ENCODE results near the gene DEGS2. TPM values are rescaled to one million over a fixed set of nuclear protein-coding genes. Genes with fewer than 3 reads are reported as not detected.

The DEGS2 gene
- total RNA-seq, 4 donors from 2014 or later = 0.16 to 0.94 (median 0.68) TPM

DNA sequence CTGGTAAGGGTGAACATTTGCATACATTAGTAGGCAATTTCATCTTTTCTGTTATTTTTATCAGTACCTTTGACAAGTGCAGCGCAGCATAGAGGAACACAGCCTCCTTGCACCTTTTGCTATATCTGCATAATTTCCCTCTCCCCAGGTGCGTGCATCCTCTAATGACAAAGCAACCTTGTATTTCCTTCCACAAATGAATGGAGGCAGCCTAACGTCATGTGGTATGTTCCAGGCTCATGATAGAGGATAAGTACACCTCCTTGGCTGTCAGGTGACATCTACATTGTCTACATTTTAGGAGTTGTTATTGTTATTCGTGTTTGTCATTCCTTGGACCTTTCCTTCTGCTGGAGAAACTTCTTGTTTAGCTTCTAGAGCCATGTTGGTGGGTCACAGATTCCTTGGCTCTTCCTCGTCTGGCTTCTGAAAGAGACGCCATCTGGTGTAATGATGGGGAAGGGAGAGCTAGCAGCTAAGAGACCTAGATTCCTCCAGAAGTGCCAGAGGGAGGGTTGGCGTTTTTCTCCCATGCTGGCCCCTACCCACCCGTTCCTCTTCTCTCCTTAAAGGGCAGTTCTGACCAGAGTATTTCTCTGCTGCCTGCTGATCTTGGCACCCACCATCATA is 57.2 kb downstream of the DEGS2 start:
- Histone ChIP-seq H3K36me3 (peaks cover 0 to 12% of the 10 kb centered on the region in 2 donors), H3K27ac (peak overlapping the region in 1 of 4 donors; percentile 54), H3K4me1 (peaks cover 0 to 60% (median 27%) of the 10 kb centered on the region in 3 donors), H3K9me3 (no peaks in the 10 kb centered on the region), H3K27me3 (no peaks in the 10 kb centered on the region), H3K4me3 (no peak overlapping the region)
- ATAC-seq = no peak
- 60 to 86% methylated on average over 1 to 5 of the region's 8 CpGs for WGBS, 2 donors (ENCODE audit: low coverage in 1 of 2)
- TF ChIP-seq, protein P1, sequence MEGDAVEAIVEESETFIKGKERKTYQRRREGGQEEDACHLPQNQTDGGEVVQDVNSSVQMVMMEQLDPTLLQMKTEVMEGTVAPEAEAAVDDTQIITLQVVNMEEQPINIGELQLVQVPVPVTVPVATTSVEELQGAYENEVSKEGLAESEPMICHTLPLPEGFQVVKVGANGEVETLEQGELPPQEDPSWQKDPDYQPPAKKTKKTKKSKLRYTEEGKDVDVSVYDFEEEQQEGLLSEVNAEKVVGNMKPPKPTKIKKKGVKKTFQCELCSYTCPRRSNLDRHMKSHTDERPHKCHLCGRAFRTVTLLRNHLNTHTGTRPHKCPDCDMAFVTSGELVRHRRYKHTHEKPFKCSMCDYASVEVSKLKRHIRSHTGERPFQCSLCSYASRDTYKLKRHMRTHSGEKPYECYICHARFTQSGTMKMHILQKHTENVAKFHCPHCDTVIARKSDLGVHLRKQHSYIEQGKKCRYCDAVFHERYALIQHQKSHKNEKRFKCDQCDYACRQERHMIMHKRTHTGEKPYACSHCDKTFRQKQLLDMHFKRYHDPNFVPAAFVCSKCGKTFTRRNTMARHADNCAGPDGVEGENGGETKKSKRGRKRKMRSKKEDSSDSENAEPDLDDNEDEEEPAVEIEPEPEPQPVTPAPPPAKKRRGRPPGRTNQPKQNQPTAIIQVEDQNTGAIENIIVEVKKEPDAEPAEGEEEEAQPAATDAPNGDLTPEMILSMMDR (IDR thresholded peaks at IDR 0.05) = no peak
- no peak for TF ChIP-seq POLR2AphosphoS5 (IDR thresholded peaks at IDR 0.05)
- no peak for TF ChIP-seq POLR2A (IDR thresholded peaks at IDR 0.05)
- TF ChIP-seq EP300 (IDR thresholded peaks at IDR 0.05) = no peak

DNA sequence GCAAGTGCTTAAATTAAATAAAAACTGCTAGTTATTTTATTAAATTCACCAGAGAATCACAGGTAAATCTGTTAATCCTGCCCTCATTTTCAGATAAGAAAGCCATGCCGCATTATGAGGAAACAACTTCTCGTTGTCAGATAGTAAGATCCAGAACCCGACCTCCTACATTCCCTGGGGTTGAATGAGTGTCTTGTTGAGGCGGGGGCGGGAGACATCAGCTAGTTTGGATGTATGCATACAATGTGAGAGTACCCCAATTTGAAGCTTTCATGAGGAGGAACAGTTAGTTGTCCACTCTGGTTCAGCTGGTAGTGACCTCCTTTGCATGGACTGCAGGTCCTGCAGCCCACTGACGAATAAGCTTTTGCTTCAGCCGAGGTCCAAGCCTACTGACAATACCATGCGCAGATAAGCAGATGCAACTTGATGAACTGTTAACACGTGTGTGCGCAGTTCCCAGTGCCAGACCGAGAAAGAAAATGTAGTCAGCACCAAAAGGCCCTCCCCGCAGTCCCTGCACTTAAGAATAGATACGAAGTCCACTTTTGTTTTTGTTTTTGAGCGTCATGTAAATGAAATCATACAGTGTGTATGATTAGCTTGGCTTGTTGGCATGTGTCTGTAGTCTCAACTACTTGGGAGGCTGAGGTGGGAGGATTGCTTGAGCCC is 59.3 kb downstream of the DEGS2 start:
- no peaks in the 10 kb centered on the region for H3K27me3 ChIP-seq
- WGBS, 2 donors (ENCODE audit: low coverage in 1 of 2) = 92 to 97% methylated on average over 7 to 10 of the region's 14 CpGs
- H3K9me3 ChIP-seq = no peaks in the 10 kb centered on the region
- no peak overlapping the region for H3K27ac ChIP-seq
- H3K4me3 ChIP-seq = no peak overlapping the region
- TF ChIP-seq POLR2AphosphoS5 (IDR thresholded peaks at IDR 0.05) = no peak
- H3K4me1 ChIP-seq = peaks cover 0 to 40% (median 20%) of the 10 kb centered on the region in 3 donors
- peaks cover 0 to 12% of the 10 kb centered on the region in 2 donors for H3K36me3 ChIP-seq
- no peak for ATAC-seq

GRCh38 chr14:100098171-100098570 is 61.3 kb downstream of the DEGS2 start:
- H3K4me3 ChIP-seq = no peak overlapping the region
- no peaks in the 10 kb centered on the region for H3K27me3 ChIP-seq
- WGBS, 2 donors (ENCODE audit: low coverage in 1 of 2) = 79 to 93% methylated on average over 5 to 8 of the region's 8 CpGs
- TF ChIP-seq POLR2AphosphoS5 (IDR thresholded peaks at IDR 0.05) (no peak), POLR2A (IDR thresholded peaks at IDR 0.05) (no peak), EP300 (IDR thresholded peaks at IDR 0.05) (no peak)
- TF ChIP-seq, protein P1 (IDR thresholded peaks at IDR 0.05) = no peak
- peaks cover 0 to 12% of the 10 kb centered on the region in 2 donors for H3K36me3 ChIP-seq
- no peaks in the 10 kb centered on the region for H3K9me3 ChIP-seq
- no peak overlapping the region for H3K27ac ChIP-seq
- H3K4me1 ChIP-seq = peaks cover 0 to 20% (median 3%) of the 10 kb centered on the region in 3 donors
- ATAC-seq = no peak

DNA sequence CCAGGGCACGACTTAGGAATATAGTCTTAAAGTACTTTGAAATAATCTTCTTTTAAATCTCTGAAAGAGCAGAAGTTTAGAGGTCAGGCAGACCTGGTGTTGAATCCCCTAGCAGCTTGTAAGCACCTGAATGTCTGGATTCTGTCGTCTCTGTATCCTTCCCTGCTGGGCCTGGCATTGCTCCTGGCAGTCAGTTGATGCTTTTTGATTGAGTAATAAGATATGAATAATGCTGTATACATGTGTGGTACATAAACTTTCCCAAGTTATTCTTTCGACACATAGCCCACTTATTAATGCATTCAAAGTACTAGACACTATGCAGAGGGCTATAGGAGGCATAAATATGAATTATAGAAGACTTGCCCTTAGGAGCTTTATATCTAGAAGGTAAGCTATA is 62.8 kb downstream of the DEGS2 start:
- Histone ChIP-seq H3K27ac (no peak overlapping the region), H3K9me3 (no peaks in the 10 kb centered on the region), H3K4me1 (peaks cover 0 to 12% (median 0%) of the 10 kb centered on the region in 3 donors), H3K27me3 (no peaks in the 10 kb centered on the region), H3K36me3 (peaks cover 0 to 12% of the 10 kb centered on the region in 2 donors), H3K4me3 (no peak overlapping the region)
- 62 to 90% methylated on average over 3 of the region's 3 CpGs for WGBS, 2 donors (ENCODE audit: low coverage in 1 of 2)
- TF ChIP-seq, protein P1 (IDR thresholded peaks at IDR 0.05) = no peak
- TF ChIP-seq EP300 (IDR thresholded peaks at IDR 0.05) (no peak), POLR2AphosphoS5 (IDR thresholded peaks at IDR 0.05) (no peak), POLR2A (IDR thresholded peaks at IDR 0.05) (no peak)
- no peak for ATAC-seq

Small RNAs within 50 kb of the gene (small RNA-seq; reads per million reads assigned to genes)
- gene MIR151B (2.6 to 8.2 (median 6.0) reads per million in 4 donors), gene MIR342 (129 to 225 (median 203) reads per million in 4 donors)

Other genes starting within 250 kb of the DEGS2 start
- gene EVL, start 94.2 kb downstream of the DEGS2 start, total RNA-seq = 10 to 100 TPM; 36.1 to 42.6 (median 38.5) TPM
- gene YY1, start 79.5 kb upstream of the DEGS2 start, total RNA-seq = 10 to 100 TPM; 55.1 to 76.3 (median 62.5) TPM
- gene SLC25A29, start 146.8 kb upstream of the DEGS2 start, total RNA-seq = 10 to 100 TPM; 36.4 to 65.4 (median 52.9) TPM
- under 1 TPM in 1 of 4 donors, not detected in 3; 0.31 TPM for gene SLC25A47, start 163.7 kb upstream of the DEGS2 start, total RNA-seq
- gene WDR25, start 216.8 kb upstream of the DEGS2 start, total RNA-seq = 10 to 100 TPM in 1 of 4 donors, 1 to 10 TPM in 3; 7.3 to 12.9 (median 8.0) TPM

Data from gastroesophageal sphincter (tissue), 4 donors.